ENCODE measurements around the gene KDM4C.
"Not testable (repeated sequence)": the region's sequence is repeated elsewhere in the genome, so short reads cannot be mapped to it uniquely, and the experiment has no call there.

The KDM4C gene

DNA sequence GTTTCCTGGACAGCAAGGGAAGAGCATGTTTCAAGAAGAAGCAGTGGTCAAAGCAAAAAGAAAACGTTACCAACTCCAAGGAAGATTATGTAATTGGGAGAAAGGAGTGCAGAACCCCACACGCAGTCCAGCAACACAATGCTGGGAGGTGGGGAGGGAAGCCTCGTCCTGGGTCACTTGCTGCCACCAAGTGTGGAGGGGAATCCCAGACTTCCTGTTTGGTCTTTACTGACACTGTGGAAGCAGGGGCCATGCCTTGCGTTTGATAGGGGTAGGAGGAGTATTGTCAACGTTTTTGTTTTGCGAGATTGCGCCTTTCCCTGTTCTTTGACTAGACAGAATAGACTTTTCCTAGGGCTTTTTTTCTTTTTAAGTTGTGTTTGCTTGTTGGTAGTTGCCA, 421.0 kb downstream of the KDM4C start:
- no peak for DNase-seq

DNA sequence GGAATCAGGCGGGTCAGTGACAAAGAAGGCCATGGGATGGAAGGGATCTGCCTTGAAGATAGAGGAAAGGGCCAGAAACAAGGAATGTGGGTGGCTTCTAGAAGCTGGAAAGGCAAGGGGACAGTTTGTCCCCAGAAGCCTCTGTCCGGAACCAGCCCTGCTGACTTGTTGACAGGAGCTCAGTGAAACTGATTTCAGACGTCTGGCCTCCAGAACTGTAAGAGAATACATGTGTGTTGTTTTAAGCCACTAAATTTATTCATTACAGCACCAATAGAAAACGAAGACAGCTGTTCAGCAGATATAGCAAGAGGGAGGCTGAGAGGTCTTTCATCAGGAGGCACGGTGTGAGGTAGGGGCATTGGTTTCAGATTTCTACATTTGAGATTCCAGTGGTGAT, 422.5 kb downstream of the KDM4C start:
- no peak for DNase-seq

DNA sequence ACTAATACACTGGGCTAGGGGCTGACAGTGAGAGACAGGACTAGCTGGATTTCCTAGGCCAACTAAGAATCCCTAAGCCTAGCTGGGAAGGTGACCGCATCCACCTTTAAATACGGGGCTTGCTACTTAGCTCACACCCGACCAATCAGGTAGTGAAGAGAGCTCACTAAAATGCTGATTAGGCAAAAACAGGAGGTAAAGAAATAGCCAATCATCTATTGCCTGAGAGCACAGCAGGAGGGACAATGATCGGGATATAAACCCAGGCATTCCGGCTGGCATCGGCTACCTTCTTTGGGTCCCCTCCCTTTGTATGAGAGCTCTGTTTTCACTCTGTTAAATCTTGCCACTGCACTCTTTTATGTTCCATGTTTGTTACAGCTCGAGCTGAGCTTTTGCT, 425.4 kb downstream of the KDM4C start:
- DNase-seq = not testable (repeated sequence)

DNA sequence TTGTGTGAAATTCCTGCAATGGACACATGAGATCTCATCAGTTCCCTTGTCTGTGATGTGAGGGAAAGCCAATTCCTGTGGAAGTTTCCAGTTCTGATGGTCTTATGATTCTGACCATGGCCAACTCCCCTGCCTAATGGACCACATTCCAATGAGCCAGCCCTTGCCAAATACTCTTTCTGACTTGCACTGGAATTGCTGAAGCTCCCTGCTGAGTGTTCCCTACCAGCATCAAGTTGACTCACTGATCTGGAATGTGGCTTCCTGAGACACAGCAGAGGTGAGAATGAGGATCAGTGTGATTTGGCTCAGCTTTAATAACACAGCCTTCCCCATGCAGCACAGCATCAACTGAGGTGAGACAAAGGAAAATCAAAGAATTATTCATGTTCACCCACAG, 427.8 kb downstream of the KDM4C start:
- no peak for DNase-seq

DNA sequence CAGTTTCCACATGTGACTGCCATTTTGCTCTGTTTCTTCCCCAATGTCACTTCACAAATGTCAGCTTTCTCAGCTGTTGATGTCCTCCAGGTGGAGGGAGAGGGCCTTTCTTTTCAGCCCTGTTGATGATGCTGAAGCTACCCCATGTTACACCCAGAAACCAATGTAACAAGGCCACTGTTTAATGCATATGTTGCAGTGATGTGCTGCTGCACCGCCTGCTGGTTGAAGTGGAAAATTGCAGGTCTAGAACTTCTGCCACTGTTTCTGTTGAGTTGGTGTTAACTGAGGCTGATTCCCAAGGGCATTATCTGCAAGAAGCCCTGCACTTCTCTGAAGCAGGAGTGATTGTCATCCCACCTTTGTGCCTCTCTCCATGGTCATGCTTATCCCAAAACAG, 428.4 kb downstream of the KDM4C start:
- no peak for DNase-seq

DNA sequence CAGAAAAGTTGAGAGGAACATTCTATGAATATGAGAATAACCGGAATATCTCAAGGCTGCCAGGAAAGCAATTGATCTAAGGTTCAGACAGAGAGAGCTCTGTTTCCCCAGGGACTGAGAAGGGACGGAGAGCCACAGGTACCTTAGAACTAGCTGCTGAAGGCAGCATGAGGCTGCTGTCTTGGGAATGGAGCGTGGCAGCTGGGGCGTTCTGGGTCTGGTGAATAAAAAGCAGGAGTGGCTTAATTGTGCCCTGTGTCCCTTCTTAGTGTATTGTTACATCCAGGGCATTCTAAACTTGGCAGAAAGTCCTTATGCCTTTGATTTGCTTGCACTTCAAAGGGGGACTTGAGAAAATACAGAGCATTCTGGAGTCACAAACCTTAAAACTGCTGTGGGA, 434.5 kb downstream of the KDM4C start:
- no peak for DNase-seq

DNA sequence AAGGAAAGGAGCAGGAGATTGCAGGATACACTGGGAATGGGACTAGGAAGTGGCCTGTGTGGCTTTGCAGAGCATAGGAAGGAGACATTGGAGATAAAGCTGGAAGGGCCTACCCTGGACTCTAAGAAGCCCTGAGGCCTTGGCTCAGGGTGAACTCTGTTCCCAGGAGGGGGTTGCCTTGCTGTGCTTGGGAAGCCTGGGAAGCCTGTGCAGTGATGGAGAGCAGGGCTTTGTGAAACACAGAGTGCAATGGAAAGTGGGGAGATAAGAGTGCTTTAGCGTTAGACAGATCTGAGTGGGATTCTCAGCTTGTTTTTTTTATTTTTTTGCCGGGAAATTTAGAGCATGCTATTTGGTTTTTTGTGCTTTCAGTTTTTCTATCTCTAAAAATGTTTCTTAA, 437.8 kb downstream of the KDM4C start:
- DNase-seq = no peak

DNA sequence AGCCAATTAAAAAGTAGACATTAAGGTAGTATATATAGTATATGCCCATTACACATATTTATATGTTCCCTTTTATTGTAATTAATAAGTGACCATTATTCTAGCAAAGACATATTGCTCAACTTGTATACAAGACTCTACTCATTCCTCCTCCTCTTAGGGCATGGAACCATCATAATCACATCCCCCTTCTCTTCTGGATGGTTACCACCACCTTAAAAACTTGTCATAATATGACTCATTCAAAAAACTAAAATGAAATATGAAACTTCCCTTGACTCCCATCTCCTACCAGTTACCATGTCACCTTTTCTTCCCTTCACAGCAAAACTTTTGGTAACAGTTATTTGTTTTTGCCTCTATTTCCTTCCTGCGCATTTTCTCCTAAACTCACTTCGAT, 438.7 kb downstream of the KDM4C start:
- no peak for DNase-seq

DNA sequence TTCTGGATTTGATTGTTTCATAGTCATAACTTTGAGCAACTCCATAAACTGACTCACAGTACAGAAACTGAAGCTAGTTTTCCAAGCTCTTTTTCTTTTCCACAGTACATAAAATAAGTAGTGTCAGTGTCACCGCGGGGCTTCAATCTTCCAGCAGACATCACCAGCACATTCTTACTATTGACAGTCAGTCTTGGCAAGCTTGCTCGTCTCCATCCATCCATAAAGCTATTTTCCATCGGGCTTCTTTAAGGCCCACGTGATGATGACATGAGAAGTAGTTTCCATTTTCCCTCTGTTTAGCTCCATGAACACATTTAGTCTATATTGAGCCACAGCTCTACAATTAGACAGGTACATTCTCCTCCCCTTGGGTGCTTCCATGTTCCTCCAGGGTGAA, 443.4 kb downstream of the KDM4C start:
- DNase-seq = no peak

DNA sequence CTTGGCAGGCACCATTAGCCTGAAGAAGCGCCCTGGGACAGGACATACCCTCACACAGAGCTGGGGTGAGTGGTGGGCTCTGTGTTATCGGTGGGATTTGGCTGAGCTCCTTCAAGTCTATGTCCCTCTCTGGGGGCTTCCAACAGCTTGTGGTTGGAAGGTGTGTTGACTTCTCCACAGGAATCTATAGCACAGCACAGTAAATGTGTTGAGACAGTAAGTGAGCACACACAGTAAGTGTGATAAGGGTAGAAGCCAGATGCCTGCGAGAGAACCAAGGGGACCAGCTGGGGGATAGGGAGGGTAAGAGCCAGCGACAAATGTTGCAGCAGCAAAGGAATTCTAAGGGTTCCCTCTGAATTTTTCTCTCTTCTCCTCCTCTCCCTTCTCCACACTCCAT, 448.0 kb downstream of the KDM4C start:
- no peak for DNase-seq

DNA sequence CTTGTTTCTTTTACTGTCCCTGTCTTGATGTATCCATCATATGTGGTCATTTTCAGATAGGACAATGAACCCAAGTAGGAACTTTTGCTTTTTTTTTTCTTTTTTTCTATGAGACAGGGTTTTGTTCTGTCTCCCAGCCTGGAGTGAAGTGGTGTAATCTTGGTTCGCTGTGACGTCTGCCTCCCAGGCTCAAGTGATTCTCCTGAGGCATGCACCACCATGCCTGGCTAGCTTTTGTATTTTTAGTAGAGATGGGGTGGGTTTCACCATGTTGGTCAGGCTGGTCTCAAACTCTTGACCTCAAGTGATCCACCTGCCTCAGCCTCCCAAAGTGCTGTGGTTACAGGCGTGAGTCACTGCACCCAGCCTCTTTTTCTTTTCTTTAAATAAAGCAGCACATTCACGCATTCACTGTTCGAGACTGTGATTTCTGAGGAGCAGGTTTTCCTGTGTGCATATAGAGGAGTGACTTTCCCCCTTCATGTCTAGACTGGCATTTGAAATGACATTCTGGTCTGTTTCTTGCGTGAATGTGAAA, 448.5 kb downstream of the KDM4C start:
- no peak for DNase-seq

DNA sequence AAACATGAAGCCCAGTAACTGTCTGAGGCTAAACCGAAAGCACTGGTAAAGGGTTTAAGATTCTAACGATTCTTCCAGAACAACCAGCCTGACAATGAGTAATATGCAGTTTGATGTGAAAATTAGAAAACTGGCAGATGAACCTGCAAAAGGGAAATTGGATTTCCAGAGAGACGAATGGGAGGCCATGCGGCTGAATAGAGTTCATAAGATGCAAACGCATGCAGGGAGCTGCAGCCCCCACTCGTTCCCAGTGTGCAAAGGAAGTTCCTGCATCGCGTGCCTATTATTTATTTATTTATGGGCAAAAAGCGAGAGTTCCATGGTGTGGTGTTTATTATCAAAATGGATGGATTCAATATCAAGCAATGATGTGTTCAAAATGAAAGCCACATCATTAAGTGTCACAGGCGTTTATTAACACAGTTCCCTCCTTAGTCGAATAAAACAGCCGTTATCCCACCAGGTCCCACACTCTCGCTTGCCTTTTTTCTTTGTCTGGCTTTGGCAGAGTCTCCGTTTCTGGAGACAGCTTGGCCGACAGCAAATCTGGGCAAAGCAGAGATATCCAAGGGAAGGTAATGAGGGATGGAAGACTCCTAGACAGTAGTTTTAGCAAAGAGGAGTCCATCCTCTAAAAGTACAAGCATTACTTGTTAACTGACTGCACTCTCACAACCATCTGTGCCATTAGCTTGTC, 451.4 kb downstream of the KDM4C start:
- DNase-seq = no peak

DNA sequence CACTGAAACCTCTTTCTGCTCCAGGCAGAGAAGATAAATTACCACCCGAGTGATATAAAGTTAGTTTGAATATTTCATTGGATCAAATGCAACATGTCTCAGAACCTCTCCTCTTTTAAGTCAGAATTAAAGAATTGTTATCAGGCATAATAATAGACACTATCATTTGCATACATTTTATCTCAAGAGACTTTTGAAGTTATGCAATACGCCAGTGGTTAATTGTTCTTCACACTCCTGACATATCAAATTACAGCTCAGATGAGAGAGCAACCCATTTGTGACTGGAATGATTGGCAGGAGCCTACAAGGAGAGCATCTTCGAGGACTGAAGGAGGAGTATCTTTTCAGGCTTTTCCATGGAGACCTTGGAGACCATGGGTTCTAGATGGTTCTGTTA, 452.2 kb downstream of the KDM4C start:
- DNase-seq = peak; percentile 44

DNA sequence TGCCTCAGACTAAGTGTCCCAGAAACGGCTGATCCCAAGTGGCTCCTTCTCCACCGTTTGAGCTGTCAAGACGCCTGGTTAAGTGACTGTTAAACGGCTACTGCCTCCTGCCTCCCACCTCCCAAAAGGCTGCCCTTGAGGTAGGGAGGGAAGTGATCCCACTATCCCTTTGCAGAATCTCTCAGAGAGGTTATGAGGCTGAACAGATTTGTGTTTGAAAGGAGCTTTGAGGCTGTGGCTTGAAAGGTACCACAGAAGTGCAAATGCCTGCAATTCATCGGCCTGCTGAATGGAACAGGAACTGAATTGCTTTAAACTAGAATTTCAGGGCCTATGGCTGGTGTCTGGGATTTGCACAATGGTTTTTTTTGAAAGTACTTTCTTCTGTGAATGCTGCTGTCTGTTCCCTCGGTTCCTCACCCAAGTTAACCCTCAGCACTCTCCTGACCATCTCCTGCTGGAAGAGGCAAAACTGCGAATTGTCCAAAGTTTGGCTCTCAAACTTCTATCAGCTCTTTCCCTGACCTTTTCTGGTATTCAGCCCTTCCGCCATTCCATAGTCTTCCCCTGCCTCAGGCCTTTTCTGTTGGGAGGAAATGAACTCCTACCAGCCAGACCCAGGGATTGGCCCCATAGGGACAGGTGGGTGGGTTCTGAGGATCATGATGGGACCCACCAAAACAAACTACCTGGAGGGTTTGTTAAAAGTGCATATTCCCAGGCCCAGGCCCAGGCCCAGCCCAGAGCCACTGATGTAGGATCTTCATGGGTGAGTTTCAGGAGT, 453.3 kb downstream of the KDM4C start:
- DNase-seq = no peak

DNA sequence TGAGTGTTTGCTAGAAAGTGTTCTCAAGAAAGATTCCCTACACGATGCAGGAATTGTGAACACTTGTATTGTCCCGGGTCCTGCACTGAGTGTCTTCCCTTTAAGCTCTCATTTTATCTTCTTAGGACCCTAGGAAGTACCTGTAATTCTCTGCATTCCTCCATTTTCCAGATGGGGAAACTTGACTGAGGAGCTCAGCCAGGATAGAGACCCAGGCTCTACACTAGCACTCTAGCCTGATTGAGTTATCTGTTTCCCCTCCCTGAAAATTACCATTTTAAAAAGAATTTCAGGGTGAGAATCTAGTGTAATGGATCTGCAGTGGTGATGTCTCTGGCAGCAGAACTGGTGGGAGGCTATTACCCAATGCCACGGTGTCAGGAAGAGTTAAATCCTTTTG, 453.9 kb downstream of the KDM4C start:
- DNase-seq = no peak

DNA sequence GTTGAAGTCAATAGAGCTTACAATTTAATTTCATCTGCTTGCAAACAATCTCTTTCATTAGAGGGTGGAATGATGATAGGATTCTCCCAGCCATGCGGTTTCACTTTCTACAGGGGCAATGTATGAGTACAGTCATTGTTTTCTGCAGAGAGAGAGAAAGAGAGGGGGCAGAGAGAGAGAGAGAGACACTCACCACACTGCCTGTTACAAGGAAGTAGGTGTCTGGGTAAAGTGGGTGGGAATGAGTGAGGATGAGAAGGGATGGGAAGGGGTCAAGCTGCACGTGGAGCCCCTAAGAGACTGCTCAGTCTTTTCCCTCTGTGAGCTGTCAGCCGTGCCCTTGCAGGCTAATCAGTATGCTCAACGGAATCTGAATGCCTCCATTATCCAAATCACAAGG, 454.3 kb downstream of the KDM4C start:
- no peak for DNase-seq

DNA sequence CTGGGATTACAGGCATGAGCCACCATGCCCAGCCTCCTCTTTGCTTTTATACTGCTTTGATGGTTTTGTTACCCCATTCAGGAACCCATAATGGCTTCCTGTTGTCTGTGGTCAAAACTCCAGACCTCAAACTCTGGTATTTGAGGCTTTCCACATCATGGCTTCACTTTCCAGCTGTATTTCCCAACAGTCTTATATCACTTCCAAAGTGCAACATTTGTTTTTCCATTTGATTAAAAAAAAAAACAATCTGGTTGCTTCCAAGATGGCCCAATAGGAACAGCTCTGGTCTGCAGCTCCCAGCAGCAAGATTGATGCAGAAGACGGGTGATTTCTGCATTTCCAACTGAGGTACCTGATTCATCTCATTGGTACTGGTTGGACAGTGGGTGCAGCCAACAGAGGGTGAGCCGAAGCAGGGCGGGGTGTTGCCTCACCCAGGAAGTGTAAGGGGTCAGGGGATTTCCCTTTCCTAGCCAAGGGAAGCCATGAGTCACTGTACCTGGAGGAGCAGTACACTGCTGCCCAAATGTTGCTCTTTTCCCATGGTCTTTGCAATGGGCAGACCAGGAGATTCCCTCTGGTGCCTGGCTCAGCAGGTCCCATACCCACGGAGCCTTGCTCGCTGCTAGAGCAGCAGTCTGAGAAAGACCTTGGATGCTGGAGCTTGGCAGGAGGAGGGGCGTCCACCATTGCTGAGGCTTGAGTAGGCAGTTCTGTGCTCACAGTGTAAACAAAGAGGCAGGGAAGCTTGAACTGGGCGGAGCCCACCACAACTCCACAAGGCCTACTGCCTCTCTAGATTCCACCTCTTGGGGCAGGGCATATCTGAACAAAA, 458.4 kb downstream of the KDM4C start:
- DNase-seq = no peak

DNA sequence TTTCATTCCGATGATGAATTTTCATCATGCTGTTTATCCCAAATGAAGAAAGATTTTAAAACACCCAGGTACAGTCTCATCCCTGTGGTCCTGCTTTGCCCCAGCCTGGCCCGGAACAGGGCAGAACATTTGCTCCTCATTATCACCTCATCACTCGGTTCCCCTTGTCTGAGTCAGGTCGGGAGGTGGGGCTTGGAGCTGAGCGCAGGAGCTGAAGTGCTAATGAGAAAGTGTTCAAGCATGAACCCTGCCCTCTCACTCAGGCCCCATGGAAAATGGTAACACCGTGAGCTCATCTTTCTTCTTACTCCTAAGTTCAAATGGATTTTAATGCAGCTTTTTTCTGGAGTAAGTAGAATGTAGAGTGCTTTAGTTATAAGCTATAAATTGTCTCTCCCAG, 466.2 kb downstream of the KDM4C start:
- DNase-seq = no peak

Data from NCI-H1436 treated with DMSO at 0.1 percent for 48 hours (cell line).